NCI-H2196 treated with DMSO at 0.1 percent for 48 hours (cell line): ENCODE data around the gene PRAC2.
"Not testable (repeated sequence)": the region's sequence is repeated elsewhere in the genome, so short reads cannot be mapped to it uniquely, and the experiment has no call there.

Experiments used
- DNase-seq: peaks from one replicate; lab custom pipeline; 2025; ENCODE audit not compliant: unreplicated experiment; lab: John Stamatoyannopoulos, UW

Gene PRAC2

DNA sequence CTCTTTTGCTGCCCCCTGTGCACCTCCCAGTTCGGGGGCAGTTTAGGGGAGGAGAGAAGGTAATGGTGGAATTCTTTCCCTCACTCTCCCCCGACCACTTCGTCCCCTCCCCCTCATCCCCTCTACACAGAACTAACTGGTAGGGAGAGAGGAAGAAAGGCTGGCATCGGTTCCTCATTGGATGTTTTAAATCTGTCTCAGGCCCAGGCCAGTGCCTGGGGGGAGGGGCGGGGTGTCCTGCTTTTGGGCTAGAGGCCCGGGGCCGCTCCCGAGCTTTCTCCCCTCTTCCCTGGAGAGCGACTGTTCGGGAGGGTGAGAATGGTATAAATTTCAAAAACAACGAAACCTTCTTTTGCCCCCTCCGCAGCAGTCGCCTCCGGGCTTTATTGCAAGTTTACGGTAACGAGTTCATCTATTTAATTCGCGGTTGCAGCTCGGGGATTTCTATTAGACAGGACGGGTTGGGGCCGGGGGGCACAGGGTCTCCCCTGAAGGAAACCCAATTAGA, at the start of gene PRAC2:
Gene PRAC2, plus strand, starts transcription at position 271 of the 508 bp plus-strand sequence. CDS start 1,226 bp downstream, outside the sequence.
- no peak for DNase-seq

DNA sequence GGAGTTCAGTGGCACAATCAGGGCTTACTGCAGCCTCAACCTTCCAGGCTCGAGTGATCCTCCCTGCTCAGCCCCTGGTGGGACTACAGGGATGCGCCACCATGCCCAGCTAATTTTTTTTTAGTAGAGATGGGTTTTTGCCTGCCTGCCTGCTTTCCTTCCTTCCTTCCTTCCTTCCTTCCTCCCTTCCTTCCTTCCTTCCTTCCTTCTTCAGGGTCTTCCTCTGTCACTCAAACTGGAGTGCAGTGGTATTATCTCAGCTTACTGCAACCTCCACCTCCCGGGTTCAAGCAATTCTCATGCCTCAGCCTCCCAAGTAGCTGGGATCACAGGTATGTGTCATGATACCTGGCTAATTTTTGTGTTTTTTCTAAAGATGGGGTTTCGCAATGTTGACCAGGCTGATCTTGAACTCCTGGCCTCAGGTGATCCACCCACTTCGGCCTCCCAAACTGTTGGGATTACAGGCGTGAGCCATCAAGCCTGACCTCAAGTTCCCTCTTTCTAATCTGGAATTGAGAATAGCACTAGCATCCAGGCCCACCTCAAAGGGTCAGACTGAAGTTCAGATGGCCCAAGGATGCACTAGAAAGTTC, 45.9 kb upstream of the PRAC2 start:
- DNase-seq: no peak

DNA sequence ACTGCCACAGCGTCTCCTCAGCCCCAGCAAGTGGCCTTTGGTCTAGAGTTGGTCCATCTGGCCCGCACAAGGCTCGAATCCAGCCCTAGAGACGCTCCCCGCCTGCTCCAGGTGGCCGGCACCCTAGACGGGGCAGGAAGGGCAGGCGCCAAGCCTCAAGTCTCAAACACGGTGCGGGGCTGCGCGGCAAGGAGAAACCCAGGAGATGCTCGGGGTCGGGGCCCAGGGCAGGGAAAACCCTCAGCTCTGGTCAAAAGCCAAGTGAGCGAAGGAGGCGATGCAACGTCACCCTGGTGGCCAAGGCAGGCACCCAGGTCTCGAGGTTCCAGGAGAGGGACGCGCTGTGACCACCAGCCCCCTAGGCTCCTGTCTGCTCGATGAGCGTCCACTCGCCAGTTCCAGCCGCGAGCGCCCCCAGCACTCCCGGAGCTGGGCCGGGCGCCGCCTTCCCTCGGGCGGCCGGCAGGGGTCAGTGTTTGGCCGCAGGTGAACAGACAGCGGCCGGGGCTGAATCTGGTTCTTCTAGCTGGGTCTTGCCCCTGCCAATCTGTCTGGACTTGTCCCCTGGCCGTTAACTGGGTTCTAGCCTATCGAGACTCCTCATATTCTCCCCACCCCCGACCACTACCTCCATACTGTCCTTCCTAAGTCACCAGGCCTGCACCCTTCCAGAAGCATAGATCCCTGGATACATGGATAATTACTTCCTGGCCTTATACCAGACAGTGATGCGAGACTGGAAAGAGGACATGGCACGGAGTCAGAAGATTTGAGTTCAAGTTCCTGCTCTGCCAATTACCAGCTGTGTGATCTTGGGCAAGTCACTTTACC, 44.6 kb upstream of the PRAC2 start:
- DNase-seq: peak; percentile 74

DNA sequence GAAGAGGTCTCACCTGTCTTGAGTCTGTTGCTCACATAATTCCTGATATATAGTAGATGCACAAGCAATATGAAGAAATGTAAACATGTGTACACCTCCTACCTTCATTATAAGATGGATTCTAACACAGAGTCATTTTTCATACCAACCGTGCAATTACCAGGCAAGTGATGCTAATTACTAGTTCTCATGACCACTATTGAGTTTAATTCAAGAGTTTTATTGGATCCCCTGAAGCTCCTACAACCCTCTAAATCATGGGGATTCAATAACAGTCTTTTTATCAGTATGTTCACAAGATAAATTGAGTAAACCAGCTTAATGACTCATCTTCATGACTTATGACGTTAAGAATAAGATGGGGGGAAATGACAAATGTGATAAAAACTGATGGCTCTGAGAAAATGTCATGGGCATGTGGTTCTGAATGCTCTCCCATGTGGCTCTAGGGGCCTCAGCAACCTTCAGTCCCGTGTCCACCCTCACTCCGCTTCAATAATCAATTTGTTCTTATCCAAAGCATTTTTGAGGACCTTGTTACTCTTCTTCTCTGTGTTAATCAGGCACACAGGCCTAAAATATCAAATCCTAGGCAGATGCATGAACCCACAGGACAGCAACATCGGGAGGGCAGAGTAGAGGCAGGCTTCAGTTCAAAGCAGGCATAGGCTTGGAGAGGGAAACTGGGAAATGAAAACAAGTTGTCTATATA, 43.4 kb upstream of the PRAC2 start:
- DNase-seq: no peak

DNA sequence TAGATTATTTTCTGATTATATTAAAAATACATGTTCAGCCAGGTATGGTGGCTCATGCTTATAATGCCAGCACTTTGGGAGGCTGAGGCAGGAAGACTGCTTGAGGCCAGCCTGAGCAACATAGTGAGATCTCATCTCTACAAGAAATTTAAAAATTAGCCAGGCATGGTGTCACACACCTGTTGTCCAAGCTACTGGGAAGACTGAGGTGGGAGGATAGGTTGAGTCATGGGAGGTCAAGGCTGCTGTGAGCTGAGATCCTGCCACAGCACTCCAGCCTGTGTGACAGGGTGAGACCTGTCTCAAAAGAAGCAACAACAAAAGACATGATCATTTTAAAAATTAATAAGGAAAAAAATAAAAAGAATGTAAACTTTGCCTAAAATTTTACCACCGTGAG, 41.4 kb upstream of the PRAC2 start:
- DNase-seq: no peak

DNA sequence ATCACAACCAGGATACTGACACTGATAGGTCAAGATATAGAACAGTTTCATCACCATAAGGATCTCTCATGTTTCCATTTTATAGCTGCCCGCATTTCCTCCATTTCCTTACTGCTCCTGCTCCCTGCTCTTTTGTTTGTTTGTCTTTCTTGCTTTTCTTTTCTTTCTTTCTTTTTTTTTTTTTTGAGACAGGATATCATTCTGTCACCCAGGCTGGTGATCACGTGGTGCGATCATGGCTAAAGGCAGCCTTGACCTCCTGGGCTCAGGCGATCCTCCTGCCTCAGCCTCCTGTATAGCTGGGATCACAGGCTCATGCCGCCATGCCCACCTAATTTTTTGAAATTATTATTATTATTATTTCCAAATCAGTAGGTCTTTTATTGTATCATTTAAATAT, 32.3 kb upstream of the PRAC2 start:
- no peak for DNase-seq

DNA sequence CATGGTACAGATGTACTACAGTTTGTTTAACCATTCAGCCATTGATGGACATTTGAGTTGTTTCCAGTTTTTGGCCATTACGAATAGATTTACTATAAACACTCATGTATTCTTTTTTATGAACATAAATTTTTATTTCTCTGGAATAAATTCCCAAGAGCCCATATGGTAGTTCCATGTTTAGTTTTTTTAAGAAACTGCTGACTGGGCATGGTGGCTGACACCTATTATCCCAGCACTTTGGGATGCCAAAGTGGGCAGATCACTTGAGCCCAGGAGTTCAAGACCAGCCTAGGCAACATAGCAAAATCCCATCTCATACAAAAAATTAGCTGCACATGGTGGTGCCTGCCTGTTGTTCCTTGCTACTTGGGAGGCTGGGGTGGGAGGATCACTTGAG, 30.9 kb upstream of the PRAC2 start:
- DNase-seq: no peak

DNA sequence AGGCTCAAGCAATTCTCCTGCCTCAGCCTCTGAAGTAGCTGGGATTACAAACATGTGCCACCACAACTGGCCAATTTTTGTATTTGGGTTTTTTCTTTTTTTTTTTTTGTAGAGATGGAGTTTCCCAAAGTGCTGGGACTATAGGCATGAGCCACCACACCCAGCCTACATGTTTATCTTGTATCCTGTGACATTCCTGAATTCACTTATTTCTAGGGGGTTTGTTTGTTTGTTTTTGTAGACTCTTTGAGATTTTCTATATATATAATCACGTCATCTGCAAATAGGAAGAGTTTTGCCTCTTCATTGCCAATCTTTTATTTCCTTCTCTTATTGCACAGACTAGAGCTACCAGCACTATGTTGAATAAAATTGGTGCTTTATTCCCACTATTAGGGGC, 29.8 kb upstream of the PRAC2 start:
- no peak for DNase-seq

DNA sequence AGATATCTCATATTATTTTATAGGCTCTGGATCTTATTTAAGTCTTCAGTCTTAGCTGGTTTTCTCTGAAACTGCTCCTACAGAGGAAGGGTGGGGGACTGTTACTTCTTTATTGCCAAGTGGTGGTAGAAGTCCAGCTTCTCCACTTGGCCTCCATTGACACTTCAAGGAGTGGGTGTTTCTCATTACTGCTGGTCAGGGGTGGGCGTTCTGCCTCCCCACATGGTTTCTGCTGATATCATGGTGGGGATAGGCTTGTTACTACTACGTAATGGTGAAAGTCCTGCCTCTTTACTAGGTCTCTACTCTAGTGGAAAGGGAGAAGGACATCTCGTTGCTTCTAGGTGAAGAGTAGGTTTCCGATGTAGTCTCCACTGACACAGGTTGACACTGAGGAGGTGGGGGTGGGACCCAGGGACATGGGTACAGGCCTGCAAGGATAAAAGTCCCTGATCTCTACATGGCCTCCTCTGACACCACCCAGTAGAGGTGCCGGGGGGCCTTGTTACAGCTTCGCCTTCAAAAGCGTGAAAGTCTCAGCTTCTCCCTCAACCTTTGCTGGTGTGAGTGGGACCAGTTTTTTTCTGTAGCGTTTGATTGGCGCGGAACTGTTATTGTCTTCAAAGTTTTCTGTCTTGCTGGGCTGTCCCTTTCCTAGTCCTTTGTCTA, 21.0 kb upstream of the PRAC2 start:
- DNase-seq: no peak

DNA sequence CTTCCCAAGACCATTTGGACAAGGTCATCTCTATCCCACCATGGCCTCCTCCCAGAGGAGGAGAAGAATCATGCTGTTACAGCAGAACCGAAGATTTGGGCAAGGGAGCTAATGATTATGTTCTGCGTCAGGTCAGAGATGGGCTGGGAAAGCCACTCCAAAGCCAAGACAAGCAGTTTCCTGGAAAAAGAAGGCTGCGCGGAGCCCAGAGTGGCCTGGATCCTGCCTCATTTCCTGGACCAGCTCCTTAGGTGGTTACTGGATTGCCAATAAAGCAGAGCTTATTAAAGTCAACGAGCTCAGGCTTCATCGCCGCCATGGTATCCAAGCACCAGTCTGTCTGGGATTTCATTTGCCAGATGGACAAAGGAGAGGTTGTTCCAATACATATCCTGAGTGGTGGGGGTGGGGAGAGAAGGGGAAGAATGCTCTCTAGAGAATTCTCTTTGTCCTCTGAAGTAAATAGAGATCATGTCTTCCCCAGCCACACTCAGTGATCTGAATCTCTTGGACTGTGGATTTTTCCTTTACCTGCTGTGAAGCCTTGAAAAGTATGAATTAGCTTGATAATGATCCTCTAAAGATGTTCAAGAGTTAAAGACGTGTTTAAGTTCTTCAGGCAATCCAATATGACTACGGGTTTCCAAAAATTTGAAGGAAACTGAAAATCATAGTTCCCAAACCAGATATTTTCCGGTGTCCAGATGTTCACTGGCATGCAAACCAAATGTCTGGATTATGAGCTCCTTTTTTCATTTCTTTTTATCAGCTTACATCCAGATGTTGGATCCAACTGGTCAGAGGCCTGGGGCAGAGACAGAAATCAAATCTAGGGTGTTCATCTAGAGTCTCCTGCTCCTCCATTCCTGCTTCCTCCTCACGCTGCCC, 18.4 kb upstream of the PRAC2 start:
- DNase-seq: peak; percentile 9

DNA sequence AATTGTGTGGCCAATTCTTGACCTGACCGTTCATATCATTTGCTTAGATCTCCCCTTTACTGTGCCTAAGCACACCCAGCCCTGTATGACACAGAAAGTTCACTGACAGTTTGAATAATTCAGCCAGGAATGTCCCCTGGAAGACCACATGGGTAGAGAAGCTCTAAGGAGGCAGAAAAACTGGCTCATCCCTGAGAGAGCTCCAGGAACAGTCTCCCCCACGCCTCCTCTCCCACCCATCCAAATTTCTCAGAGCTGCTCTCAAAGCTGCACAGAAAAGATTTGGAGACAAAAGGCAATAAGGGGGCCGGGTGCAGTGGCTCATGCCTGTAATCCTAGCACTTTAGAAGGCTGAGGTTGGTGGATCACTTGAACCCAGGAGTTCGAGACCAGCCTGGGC, 11.9 kb upstream of the PRAC2 start:
- no peak for DNase-seq

DNA sequence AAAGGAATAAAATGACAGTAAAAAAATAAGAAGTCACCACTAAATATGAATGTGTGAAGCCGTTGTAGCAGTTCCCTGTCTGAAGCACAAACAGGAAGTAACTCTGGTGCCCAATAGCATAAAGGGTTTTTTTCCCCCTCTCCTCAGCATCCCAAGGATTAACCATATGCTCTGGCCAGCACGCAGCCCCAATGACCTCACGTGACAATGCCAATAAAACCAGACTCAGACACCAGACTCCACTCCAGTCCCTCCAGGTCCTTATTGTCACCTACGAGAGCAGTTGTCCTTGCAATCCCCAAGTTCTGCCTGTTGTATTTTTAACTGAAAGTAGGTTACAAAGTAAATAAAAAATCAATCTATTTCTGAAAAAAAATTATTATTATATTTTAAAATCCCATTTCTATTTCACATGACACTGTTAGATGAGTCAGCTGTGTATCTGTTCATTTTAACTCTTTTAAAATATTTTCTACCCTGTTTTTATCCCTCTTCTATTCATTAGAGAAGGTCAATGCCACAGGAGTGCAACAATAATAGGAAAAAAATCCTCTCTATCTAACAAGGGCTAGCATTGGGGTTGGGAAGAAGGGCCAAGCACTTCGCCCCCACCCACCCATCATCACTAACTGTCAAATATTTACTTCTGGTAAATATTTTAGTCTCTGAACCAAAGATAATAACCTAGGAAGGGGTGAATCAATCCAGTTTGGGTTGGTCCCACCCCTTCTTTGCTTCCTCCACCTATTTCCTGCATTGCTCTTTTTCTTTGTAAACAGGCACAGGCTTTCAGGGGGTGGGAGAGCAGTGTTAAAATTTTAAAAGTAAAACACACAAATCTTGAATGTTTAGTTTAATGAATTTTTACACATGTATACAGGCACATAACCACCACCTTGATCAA, 7.2 kb upstream of the PRAC2 start:
- no peak for DNase-seq

DNA sequence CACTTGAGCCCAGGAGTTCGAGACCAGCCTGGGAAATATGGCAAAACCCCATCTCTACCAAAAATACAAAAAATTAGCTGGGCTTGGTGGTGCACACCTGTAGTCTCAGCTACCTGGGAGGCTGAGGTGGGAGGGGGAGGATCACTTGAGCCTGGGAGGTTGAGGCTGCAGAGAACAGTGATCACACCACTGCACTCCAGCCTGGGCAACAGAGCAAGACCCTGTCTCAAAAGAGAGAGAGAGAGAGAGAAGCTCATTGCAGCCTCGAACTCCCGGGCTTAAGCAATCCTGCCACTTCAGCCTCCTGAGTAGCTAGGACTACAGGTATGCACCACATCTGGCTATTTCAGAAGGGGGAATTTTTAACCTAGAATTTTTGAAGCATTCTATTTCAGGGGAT, 6.4 kb upstream of the PRAC2 start:
- DNase-seq: not testable (repeated sequence)

DNA sequence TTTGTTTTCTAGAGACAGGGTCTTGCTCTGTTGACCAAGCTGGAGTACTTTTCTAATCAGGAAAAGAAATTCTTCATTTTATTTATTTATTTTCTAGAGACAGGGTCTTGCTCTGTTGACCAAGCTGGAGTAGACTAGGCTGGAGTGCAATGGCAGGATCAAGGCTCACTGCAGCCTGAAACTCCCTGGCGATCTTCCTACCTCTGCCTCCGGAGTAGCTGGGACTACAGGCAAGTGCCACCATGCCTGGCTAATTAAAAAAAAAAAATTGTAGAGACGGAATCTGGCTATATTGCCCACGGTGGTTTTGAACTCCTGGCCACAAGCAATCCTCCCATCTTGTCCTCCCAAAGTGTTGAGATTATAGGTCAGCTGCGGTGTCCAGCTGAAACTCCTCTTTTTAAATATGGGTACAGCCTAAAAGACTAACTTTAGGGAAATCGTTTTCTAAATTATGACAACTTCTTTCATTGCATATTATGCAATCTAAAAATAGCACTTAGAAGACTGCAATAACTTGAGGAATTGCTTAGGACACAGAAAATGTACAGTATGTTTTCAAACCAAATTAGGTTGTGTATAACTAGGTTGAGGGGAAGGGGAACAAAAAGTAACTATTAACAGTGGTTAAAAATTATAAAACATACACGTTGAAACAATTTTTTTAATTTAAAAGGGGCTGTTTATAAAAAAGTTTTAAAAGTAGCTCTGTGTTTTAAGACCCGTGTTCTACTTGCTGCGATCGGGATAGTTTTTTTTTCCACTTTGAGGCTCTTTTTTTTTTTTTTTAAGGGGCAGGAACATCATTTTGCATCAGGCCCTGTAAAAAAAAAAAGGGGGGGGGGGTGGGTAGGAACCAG, 5.4 kb upstream of the PRAC2 start:
- DNase-seq: no peak

DNA sequence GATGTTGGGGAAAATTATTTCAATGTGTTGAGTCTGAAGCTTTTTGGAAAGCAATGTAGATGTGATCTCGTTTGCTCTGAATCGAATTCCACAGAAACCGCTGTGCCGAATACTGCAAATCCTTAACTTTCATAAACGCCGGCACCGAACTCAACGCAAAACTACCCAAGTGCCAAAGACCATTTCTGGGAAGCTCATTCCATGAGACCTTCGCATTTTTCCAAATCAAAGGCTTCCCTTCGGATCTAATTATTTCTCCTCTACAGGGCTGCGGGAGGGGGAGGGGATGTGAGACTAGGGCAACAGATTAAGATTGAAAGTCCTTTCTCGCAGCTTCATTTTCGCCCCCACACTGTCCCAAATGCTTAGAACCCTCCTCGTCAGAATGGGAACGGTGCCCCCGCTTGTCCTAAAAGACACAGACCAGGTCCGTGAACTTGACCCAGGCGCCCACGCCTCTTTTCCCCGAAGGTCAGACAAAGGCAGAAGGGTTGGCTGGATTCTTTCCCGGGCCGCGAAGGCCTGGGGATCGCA, 4.7 kb upstream of the PRAC2 start:
- no peak for DNase-seq

DNA sequence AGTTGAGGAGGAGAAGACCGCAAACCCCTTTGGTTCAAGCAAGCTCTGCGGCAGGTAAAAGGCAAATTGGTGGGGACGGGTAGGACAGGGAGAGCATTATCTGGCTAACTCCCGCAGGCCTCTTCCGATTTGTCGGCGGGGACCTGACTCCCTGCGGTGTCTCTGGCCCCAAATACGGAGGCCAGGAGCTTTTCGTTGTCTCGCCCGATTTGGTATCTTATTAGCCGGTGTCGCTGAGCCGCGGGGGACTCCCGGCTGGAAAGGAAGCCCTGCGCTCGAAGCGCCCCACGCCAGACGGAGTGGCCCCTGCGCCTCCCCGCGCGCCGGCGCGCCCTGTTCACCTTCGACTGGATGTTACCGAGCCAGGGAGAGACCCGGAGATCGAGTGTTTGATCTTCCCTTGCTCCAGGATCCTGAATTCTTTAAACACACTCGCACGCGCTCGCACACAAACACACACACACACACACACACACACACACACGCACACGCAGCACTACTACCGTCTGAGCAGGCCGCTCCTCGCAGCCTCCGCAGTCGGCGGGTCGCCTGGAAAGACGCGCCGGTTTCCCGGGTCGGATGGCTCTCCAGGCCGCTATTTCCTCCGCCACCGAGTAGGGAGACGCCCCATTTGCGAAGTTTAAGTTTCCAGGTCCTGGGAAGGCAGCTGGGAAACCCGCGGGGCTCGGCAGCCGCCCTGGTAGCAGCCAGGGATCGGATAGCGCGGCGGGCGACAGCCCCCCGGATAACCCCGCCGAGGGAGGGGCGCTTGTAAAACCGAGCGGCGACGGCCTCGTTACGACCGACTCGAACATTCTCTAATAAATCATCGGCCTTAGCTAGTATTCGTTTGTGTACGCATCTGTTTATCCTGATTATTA, 4.0 kb upstream of the PRAC2 start:
- no peak for DNase-seq

DNA sequence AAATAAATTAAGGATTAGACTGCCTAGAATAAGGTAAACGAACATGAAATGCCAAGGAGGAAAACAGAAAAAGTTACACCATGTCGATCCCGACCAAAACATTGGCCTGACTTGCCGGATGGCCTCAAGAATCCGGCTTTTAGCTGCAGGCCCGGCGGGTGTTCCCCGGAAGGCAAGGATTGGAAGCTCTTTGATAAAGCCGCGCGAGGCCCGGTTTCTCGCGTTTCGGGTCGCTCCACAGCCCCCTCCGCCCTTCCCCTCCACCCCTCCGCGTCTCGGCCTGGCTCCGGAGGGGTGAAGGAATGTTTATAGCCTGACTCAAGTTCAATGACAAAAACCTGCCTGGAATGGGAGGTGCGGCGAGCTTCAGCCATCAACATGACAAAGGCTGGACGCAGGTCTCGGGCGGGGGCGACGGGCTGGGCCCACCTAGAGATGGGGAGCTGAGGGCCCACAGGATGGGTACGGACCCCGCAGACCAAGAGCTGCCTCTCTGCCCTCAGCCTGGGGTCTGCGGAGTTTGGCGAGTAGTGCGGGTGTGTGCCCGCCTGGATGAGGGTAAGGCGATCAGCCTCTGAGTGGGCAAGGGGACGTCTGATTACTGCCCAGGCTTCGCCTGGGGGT, 3.2 kb upstream of the PRAC2 start:
- DNase-seq: no peak
